ENCODE results near the gene TFF3. TPM values are rescaled to one million over a fixed set of nuclear protein-coding genes. Genes with fewer than 3 reads are reported as not detected.

TFF3 gene
- total and polyA plus RNA-seq, 5 donors from 2014 or later, result not detected

DNA sequence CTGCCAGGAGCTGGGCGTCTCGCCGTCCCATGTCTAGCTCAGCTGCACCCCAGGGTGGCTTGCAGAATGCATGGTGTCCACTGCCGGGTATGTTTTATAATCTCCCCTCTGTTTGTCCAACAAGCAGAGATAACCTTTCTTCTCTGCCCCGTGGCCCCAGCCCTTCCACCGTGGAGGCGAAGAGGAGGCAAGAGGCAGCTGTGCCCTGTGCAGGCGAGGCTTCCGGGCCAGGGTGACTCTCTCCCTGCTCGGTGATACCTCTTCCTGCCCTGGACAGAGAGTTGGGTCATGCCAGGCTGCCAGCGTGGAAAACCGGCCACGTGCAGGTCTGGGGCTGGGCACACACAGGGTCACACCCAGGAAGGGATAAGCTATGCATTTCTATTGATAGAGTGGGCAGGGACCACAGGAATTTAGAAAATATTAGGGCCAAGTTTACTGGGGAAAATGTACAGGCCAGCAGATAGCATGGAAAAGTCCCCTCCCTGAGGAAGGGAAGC, 35.8 kb upstream of the TFF3 start, which contains the start of gene TFF2:
TSS of gene TFF2 (minus strand) at position 68 of the 500 bp plus-strand sequence. CDS start at position 31, 37 bp downstream.
- Histone ChIP-seq H3K27ac (ENCODE audit: insufficient read depth, low read length, poor library complexity, severe bottlenecking) (no peak within 1 kb of the TSS), H3K36me3 (ENCODE audit: control insufficient read depth, insufficient read depth, low read length) (no peaks in the 10 kb centered on the region), H3K9me3 (ENCODE audit: control insufficient read depth in 2 of 2, low read length in 2 of 2) (peaks cover 9 to 17% of the 10 kb centered on the region in 2 experiments), H3K27me3 (ENCODE audit: control insufficient read depth, insufficient read depth, low read length) (no peaks in the 10 kb centered on the region), H3K4me3 (ENCODE audit: low read depth, low read length) (no peak within 1 kb of the TSS), H3K4me1 (ENCODE audit: control insufficient read depth, insufficient read depth, low read length, poor library complexity, severe bottlenecking) (no peaks in the 10 kb centered on the region)
- H3K4me1 Mint-ChIP-seq, result no peaks in the 10 kb centered on the region
- H3K36me3 Mint-ChIP-seq, result peaks cover 5% of the 10 kb centered on the region
- no peak for ATAC-seq (ENCODE audit: low read depth in 2 of 2)
- peaks cover 8% of the 10 kb centered on the region for H3K27me3 Mint-ChIP-seq
- no peak within 1 kb of the TSS for H3K4me3 Mint-ChIP-seq
- no peak within 1 kb of the TSS for H3K27ac Mint-ChIP-seq
- peaks cover 0 to 14% (median 2%) of the 10 kb centered on the region in 7 donors for H3K9me3 Mint-ChIP-seq
- DNase-seq, result no peak

DNA sequence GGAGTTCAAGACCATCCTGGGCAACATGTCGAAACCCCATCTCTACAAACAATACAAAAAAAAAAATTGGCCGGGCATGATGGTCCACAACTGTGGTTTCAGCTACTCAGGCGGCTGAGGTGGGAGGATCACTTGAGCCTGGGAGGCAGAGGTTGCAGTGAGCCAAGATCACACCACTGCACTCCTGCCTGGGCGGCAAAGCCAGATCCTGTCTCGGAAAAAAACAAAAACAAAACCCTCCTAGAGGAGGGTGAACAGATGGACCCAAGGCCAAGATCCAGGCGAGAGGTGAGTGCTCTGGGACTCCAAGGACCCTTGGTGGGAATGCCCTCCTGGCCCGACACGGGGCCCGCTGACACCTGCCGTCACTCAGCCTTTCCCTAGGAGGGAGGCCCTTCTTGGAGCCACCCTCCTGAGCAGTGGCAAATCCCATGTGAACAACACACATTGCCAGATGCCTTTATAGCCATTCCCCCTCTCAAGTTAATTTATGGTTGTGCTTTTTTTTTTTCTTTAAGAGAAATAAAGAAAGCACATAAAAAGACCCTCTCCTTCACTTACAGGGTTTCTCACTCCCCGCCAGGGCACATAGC, 35.2 kb upstream of the TFF3 start:
- H3K36me3 Mint-ChIP-seq, result peaks cover 5% of the 10 kb centered on the region
- Histone ChIP-seq H3K27me3 (ENCODE audit: control insufficient read depth, insufficient read depth, low read length) (no peaks in the 10 kb centered on the region), H3K4me1 (ENCODE audit: control insufficient read depth, insufficient read depth, low read length, poor library complexity, severe bottlenecking) (no peaks in the 10 kb centered on the region), H3K4me3 (ENCODE audit: low read depth, low read length) (no peak overlapping the region), H3K36me3 (ENCODE audit: control insufficient read depth, insufficient read depth, low read length) (no peaks in the 10 kb centered on the region), H3K27ac (ENCODE audit: insufficient read depth, low read length, poor library complexity, severe bottlenecking) (no peak overlapping the region), H3K9me3 (ENCODE audit: control insufficient read depth in 2 of 2, low read length in 2 of 2) (peaks cover 5 to 11% of the 10 kb centered on the region in 2 experiments)
- H3K27ac Mint-ChIP-seq, result no peak overlapping the region
- DNase-seq, result no peak
- peaks cover 8% of the 10 kb centered on the region for H3K27me3 Mint-ChIP-seq
- peaks cover 0 to 10% (median 2%) of the 10 kb centered on the region in 7 donors for H3K9me3 Mint-ChIP-seq
- H3K4me1 Mint-ChIP-seq, result no peaks in the 10 kb centered on the region
- H3K4me3 Mint-ChIP-seq, result no peak overlapping the region
- ATAC-seq (ENCODE audit: low read depth in 2 of 2), result no peak

DNA sequence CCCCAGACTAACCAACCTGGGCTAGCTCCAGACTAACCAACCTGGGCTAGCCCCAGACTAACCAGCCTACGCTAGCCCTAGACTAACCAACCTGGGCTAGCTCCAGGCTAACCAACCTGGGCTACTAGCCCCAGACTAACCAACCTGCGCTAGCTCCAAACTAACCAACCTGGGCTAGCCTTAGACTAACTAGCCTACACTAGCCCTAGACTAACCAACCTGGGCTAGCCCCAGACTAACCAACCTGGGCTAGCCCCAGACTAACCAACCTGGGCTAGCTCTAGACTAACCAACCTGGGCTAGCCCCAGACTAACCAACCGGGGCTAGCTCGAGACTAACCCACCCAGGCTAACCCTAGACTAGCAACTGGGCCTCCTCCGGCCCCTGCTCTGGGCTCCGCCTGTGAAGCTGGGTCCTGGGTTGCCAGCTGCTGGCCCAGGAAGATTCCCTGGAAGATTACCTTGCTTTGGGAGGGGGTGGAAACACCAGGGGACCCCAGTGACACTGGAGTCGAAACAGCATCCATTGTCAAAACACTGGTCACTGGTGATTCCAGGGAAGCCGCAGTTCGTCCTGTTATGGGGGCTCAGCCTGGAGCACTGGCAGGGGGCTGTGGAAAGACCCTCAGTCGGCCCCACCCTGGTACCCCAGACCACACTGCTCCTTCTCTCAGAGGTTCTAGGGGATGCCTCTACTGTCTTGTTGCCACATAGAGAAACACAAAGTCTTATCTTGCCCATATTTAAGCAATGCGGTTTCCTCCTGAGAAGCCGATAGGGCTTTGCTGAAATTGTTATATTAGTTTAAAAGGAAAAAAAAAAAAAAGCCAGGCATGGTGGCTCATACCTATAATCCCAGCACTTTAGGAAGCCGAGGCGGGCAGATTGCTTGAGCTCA, 34.5 kb upstream of the TFF3 start:
- no peak overlapping the region for H3K27ac Mint-ChIP-seq
- no peak overlapping the region for H3K4me3 Mint-ChIP-seq
- H3K4me1 ChIP-seq (ENCODE audit: control insufficient read depth, insufficient read depth, low read length, poor library complexity, severe bottlenecking), result no peaks in the 10 kb centered on the region
- H3K27me3 Mint-ChIP-seq, result peaks cover 4% of the 10 kb centered on the region
- peaks cover 5% of the 10 kb centered on the region for H3K36me3 Mint-ChIP-seq
- H3K9me3 ChIP-seq (ENCODE audit: control insufficient read depth in 2 of 2, low read length in 2 of 2), result peaks cover 2 to 5% of the 10 kb centered on the region in 2 experiments
- no peak overlapping the region for H3K27ac ChIP-seq (ENCODE audit: insufficient read depth, low read length, poor library complexity, severe bottlenecking)
- peaks cover 0 to 5% (median 1%) of the 10 kb centered on the region in 7 donors for H3K9me3 Mint-ChIP-seq
- H3K4me3 ChIP-seq (ENCODE audit: low read depth, low read length), result no peak overlapping the region
- no peak for ATAC-seq (ENCODE audit: low read depth in 2 of 2)
- DNase-seq, result no peak
- no peaks in the 10 kb centered on the region for H3K36me3 ChIP-seq (ENCODE audit: control insufficient read depth, insufficient read depth, low read length)
- no peaks in the 10 kb centered on the region for H3K4me1 Mint-ChIP-seq
- H3K27me3 ChIP-seq (ENCODE audit: control insufficient read depth, insufficient read depth, low read length), result no peaks in the 10 kb centered on the region

DNA sequence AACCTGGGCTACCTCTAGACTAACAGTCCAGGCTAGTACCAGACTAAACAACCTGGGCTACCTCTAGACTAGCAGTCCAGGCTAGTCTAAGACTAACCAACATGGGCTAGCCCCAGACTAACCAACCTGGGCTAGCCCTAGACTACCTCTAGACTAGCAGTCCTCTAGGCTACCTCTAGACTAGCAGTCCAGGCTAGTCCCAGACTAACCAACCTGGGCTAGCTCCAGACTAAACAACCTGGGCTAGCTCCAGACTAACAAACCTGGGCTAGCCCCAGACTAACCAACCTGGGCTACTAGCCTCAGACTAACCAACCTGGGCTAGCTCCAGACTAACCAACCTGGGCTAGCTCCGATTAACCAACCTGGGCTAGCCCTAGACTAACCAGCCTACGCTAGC, 33.6 kb upstream of the TFF3 start:
- Mint-ChIP-seq H3K4me1 (no peaks in the 10 kb centered on the region), H3K36me3 (no peaks in the 10 kb centered on the region), H3K27ac (no peak overlapping the region), H3K4me3 (no peak overlapping the region), H3K9me3 (peaks cover 0 to 2% (median 0%) of the 10 kb centered on the region in 7 donors), H3K27me3 (peaks cover 4% of the 10 kb centered on the region)
- Histone ChIP-seq H3K4me1 (ENCODE audit: control insufficient read depth, insufficient read depth, low read length, poor library complexity, severe bottlenecking) (no peaks in the 10 kb centered on the region), H3K9me3 (ENCODE audit: control insufficient read depth in 2 of 2, low read length in 2 of 2) (no peaks in the 10 kb centered on the region), H3K27ac (ENCODE audit: insufficient read depth, low read length, poor library complexity, severe bottlenecking) (no peak overlapping the region), H3K27me3 (ENCODE audit: control insufficient read depth, insufficient read depth, low read length) (no peaks in the 10 kb centered on the region), H3K36me3 (ENCODE audit: control insufficient read depth, insufficient read depth, low read length) (no peaks in the 10 kb centered on the region), H3K4me3 (ENCODE audit: low read depth, low read length) (no peak overlapping the region)
- ATAC-seq (ENCODE audit: low read depth in 2 of 2) (no peak), DNase-seq (no peak)

DNA sequence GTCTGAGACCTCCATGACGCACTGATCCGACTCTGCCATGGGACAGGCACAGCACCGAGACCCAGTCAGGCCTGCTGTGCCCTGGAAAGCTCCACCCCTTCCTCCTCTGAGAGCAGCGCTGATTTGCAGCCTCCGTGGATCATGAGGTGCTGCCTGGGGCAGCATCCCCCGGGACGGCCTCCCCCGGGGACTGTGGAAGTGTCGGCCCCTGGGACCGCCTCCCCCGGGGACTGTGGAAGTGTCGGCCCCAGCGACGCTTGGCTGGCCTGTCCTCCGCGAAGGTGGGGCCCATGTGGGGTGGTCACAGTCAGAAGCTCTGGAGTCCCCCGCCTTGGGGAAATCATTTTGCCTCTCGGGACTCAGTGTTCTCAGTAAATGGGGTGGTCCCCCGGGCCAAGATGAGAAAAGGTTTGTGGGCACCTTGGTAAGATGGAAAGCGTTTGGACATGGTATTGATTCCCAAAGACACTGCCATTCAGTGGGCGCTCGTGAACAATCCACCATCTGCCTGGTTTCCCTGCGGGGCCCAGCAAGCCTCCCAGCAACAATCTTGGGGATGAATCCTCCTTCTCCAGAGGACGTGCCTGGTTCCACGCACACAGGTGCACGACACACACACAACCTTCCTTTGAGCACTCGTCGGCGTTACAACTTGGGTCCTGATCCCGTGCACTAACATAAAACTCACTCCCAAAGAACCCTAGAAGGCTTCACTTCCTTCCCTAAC, 32.6 kb upstream of the TFF3 start:
- Histone ChIP-seq H3K4me3 (ENCODE audit: low read depth, low read length) (no peak overlapping the region), H3K27ac (ENCODE audit: insufficient read depth, low read length, poor library complexity, severe bottlenecking) (no peak overlapping the region), H3K4me1 (ENCODE audit: control insufficient read depth, insufficient read depth, low read length, poor library complexity, severe bottlenecking) (no peaks in the 10 kb centered on the region), H3K9me3 (ENCODE audit: control insufficient read depth in 2 of 2, low read length in 2 of 2) (no peaks in the 10 kb centered on the region), H3K27me3 (ENCODE audit: control insufficient read depth, insufficient read depth, low read length) (no peaks in the 10 kb centered on the region), H3K36me3 (ENCODE audit: control insufficient read depth, insufficient read depth, low read length) (no peaks in the 10 kb centered on the region)
- Mint-ChIP-seq H3K27me3 (no peaks in the 10 kb centered on the region), H3K36me3 (no peaks in the 10 kb centered on the region), H3K4me1 (no peaks in the 10 kb centered on the region), H3K4me3 (no peak overlapping the region), H3K9me3 (no peaks in the 10 kb centered on the region), H3K27ac (no peak overlapping the region)
- DNase-seq, result no peak
- no peak for ATAC-seq (ENCODE audit: low read depth in 2 of 2)

DNA sequence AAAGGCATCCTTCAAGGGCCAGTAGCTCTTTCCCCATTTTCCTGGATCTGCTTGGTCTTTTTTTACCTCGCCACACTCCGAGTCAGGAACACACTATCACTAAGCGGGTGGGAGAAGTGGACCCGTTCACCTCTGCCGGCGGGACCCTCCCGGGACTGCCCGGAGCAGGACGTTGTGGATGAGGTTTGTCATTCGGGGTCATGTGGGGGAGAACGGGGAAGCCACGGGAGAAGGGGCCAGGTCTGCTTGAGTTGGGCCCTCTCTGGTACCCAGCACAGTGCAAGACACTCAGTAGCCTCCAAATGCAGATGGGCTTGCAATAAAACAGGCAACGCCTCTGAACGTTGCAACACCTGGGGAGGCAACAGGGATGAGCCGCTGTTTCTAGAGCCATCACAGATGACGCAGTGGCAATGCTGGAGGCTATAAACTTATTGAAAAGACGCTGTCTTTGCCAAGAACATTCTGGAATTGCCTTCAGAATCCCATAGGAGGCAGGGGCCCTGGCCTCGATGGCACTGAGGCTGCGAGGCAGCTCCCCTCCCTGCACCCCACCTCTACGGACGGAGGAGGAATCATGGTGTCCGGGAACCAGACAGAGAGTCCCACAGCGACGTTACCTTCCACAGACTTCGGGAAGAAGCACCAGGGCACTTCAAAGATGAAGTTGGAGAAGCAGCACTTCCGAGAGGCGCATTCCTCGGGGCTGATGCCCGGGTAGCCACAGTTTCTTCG, 31.8 kb upstream of the TFF3 start:
- no peaks in the 10 kb centered on the region for H3K4me1 ChIP-seq (ENCODE audit: control insufficient read depth, insufficient read depth, low read length, poor library complexity, severe bottlenecking)
- H3K4me3 ChIP-seq (ENCODE audit: low read depth, low read length), result no peak overlapping the region
- no peaks in the 10 kb centered on the region for H3K9me3 ChIP-seq (ENCODE audit: control insufficient read depth in 2 of 2, low read length in 2 of 2)
- no peak overlapping the region for H3K4me3 Mint-ChIP-seq
- no peak for DNase-seq
- H3K27ac Mint-ChIP-seq, result no peak overlapping the region
- ATAC-seq (ENCODE audit: low read depth in 2 of 2), result no peak
- no peaks in the 10 kb centered on the region for H3K4me1 Mint-ChIP-seq
- H3K9me3 Mint-ChIP-seq, result no peaks in the 10 kb centered on the region
- H3K27me3 ChIP-seq (ENCODE audit: control insufficient read depth, insufficient read depth, low read length), result no peaks in the 10 kb centered on the region
- no peaks in the 10 kb centered on the region for H3K27me3 Mint-ChIP-seq
- H3K36me3 Mint-ChIP-seq, result no peaks in the 10 kb centered on the region
- no peak overlapping the region for H3K27ac ChIP-seq (ENCODE audit: insufficient read depth, low read length, poor library complexity, severe bottlenecking)
- H3K36me3 ChIP-seq (ENCODE audit: control insufficient read depth, insufficient read depth, low read length), result no peaks in the 10 kb centered on the region

DNA sequence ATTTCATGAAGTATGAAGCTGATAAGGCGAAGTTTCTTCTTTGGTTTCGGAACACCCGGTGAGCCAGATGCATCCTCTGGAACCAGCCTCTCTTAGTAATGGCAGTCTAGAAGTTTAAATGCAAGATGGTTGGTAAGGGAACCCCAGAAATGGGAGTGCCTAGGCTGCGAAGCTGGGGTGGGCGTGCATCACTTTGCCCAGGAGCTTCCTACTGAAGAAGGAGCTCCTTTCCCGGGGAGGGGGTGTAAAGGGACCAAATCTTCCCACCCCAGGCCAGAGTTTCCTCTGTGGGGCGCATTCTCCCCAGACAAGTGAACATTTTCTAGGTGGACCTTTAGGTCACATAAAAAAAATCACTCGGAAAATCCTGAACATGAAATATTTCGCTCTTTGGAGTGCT, 31.2 kb upstream of the TFF3 start:
- no peak overlapping the region for H3K4me3 Mint-ChIP-seq
- Histone ChIP-seq H3K4me3 (ENCODE audit: low read depth, low read length) (no peak overlapping the region), H3K27ac (ENCODE audit: insufficient read depth, low read length, poor library complexity, severe bottlenecking) (no peak overlapping the region), H3K4me1 (ENCODE audit: control insufficient read depth, insufficient read depth, low read length, poor library complexity, severe bottlenecking) (no peaks in the 10 kb centered on the region), H3K9me3 (ENCODE audit: control insufficient read depth in 2 of 2, low read length in 2 of 2) (no peaks in the 10 kb centered on the region), H3K36me3 (ENCODE audit: control insufficient read depth, insufficient read depth, low read length) (no peaks in the 10 kb centered on the region), H3K27me3 (ENCODE audit: control insufficient read depth, insufficient read depth, low read length) (no peaks in the 10 kb centered on the region)
- no peaks in the 10 kb centered on the region for H3K36me3 Mint-ChIP-seq
- no peak for ATAC-seq (ENCODE audit: low read depth in 2 of 2)
- H3K27ac Mint-ChIP-seq, result no peak overlapping the region
- no peak for DNase-seq
- no peaks in the 10 kb centered on the region for H3K4me1 Mint-ChIP-seq
- no peaks in the 10 kb centered on the region for H3K9me3 Mint-ChIP-seq
- H3K27me3 Mint-ChIP-seq, result no peaks in the 10 kb centered on the region

All from CD4-positive, CD25-positive, alpha-beta regulatory T cell (primary cell).